Spleen (tissue), 11 donors: ENCODE data around the gene HP. TPM values are rescaled to one million over a fixed set of nuclear protein-coding genes. Genes with fewer than 3 reads are reported as not detected.

Experiments used
- DNase-seq: peaks from one replicate; pipeline ENCODE4 v3.0.0-alpha.2; 2020
- H3K27ac ChIP-seq, 8 donors: fragments of 200-600 bp; sonication (generic) in 7 of 8; 1 replicate in 4 of 8; 2 replicates in 4 of 8; pipeline versions ENCODE4 v1.5.0 to v1.8.0; 2016 to 2021; ENCODE audit warnings: inconsistent platforms in 4 of 8, mild to moderate bottlenecking in 4 of 8, moderate library complexity in 1 of 8
- H3K27me3 ChIP-seq, 7 donors: fragments of 200-600 bp; sonication (generic) in 6 of 7; replicated peaks in 1 of 7; 1 replicate in 4 of 7; 2 replicates in 3 of 7; pipeline versions ENCODE4 v1.5.0 to v1.8.0; 2016 to 2021; ENCODE audit warnings: inconsistent platforms in 3 of 7, mild to moderate bottlenecking in 1 of 7
- H3K36me3 ChIP-seq, 6 donors: fragments of 200-600 bp; sonication (generic) in 5 of 6; 1 replicate in 4 of 6; 2 replicates in 2 of 6; pipeline versions ENCODE4 v1.5.0 to v1.8.0; 2016 to 2021; ENCODE audit warnings: inconsistent platforms in 2 of 6
- H3K4me1 ChIP-seq, 6 donors: fragments of 200-600 bp; sonication (generic) in 5 of 6; 1 replicate in 3 of 6; 2 replicates in 3 of 6; pipeline versions ENCODE4 v1.5.0 to v1.8.0; 2016 to 2021; ENCODE audit warnings: inconsistent platforms in 3 of 6
- H3K4me3 ChIP-seq, 8 donors: fragments of 200-600 bp; sonication (generic) in 7 of 8; 1 replicate in 4 of 8; 2 replicates in 4 of 8; pipeline versions ENCODE4 v1.5.0 to v1.8.0; 2016 to 2021; ENCODE audit warnings: inconsistent platforms in 4 of 8, mild to moderate bottlenecking in 4 of 8, moderate library complexity in 2 of 8
- H3K9me3 ChIP-seq, 8 donors: fragments of 200-600 bp; sonication (generic) in 7 of 8; 1 replicate in 4 of 8; 2 replicates in 4 of 8; pipeline versions ENCODE4 v1.5.0 to v1.8.0; 2016 to 2021; ENCODE audit warnings: inconsistent platforms in 4 of 8
- CTCF ChIP-seq, 11 experiments: fragments of 200-600 bp in 7 of 11; fragments of 450-650 bp in 4 of 11; sonication (generic) in 4 of 11; IDR thresholded peaks in 8 of 11; conservative IDR thresholded peaks in 3 of 11; 1 replicate in 7 of 11; 2 replicates in 4 of 11; pipeline versions ENCODE4 v1.4.0 to v1.8.0; 2016 to 2021; ENCODE audit warnings: antibody characterized with exemption in 11 of 11, inconsistent platforms in 4 of 11, mild to moderate bottlenecking in 1 of 11
- POLR2A ChIP-seq, 3 donors: fragments of 450-650 bp; IDR thresholded peaks; one replicate each; pipeline ENCODE4 v1.5.1; 2017; ENCODE audit warnings: antibody characterized with exemption in 3 of 3, mild to moderate bottlenecking in 1 of 3
- POLR2AphosphoS5 ChIP-seq, 3 donors: sonication (generic); formaldehyde crosslinking; IDR thresholded peaks; one replicate each; pipeline ENCODE4 v1.5.1; 2017; ENCODE audit warnings: antibody characterized with exemption in 3 of 3
- WGBS, 5 donors: extraction: QIAGEN DNeasy Blood & Tissue Kit in 3 of 5; methylation state at CpG; one replicate each; pipeline versions ENCODE4 v1.1.5 to v1.1.7; 2013 to 2018; 5-methylcytosine and 5-hydroxymethylcytosine counted together
- intact Hi-C: fragments of 100-400 bp; cut with DNase I; formaldehyde crosslinking; loops from one replicate; pipeline ENCODE4 v1.15.0; 2023; ENCODE audit warnings: low total_unique reads
- polyA plus RNA-seq, 3 donors: library from polyadenylated mRNA; stranded (reverse); fragments of 200-250 nt; gene quantifications; one replicate each; pipeline ENCODE4 v1.2.1, GENCODE V29; 2013
- total RNA-seq, 7 donors: library from RNA; depleted of rRNA in 3 of 7; stranded (reverse); fragments of >200 nt in 3 of 7; fragmentation: NEBNext Ultra II Directional in 4 of 7; extraction: Animal tissue kit (Norgen Biotek cat#: 25700) in 4 of 7; gene quantifications; one replicate each; pipeline versions ENCODE4 v1.1.0 to v1.2.1, GENCODE V29; 2016 to 2021
- donor health status: healthy with polysubstance abuse.
- donor health status: DM: no; HTN: no; CAD: no; lungs with moderate emphysema.
- donor health status: DM: no; HTN: no; CAD: no.
- donor health status: Bipolar disorder and iron deficiency.
- donor health status: healthy.
- donor health status: DM: no; HTN: no; CAD: no.
- donor health status: DM: yes; HTN: yes; CAD: no.

Gene HP
- total and polyA plus RNA-seq, 10 donors, result 7.4 to 52.1 (median 15.2) TPM

DNA sequence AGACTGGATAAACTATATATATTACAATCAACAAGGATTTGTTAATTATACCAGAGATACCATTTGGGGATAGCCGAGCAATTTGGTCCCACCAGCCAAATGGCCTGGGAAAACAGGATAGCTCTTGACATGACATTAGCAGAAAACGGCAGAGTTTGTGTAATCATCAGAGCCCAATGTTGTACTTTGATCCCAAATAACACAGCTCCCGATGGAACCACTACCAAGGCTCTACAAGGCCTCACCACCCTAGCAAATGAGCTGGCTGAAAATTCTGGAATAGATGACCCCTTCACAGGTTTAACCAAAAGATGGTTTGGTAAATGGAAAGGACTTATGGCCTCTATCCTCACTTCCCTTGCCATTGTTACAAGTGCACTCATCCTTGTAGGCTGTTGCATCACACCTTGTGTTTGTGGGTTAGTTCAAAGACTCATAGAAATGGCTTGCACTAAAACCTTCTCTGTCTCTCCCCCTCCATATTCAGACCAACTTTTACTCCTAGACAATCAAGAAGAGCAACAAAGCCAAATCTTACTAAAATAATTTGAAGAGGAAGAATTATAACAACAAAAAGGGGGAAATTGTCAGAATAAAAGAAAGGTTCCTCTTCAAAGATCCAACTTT is 29.6 kb downstream of the HP start:
- H3K4me1 ChIP-seq, result no peaks in the 10 kb centered on the region
- H3K9me3 ChIP-seq, result peaks cover 0 to 17% (median 16%) of the 10 kb centered on the region in 8 donors
- WGBS, 5 donors, result 58 to 67% (median 65%) methylated on average over 3 of the region's 3 CpGs
- TF ChIP-seq CTCF (IDR thresholded peaks at IDR 0.05 in 8 of 11, conservative IDR thresholded peaks at IDR 0.05 in 3 of 11), result no peak
- TF ChIP-seq POLR2AphosphoS5 (IDR thresholded peaks at IDR 0.05), result no peak
- TF ChIP-seq POLR2A (IDR thresholded peaks at IDR 0.05), result no peak
- intact Hi-C loops, result no loop called here
- H3K27ac ChIP-seq, result no peak overlapping the region
- DNase-seq, result no peak
- H3K27me3 ChIP-seq, result no peaks in the 10 kb centered on the region
- no peak overlapping the region for H3K4me3 ChIP-seq
- peaks cover 0 to 51% (median 45%) of the 10 kb centered on the region in 6 donors for H3K36me3 ChIP-seq

DNA sequence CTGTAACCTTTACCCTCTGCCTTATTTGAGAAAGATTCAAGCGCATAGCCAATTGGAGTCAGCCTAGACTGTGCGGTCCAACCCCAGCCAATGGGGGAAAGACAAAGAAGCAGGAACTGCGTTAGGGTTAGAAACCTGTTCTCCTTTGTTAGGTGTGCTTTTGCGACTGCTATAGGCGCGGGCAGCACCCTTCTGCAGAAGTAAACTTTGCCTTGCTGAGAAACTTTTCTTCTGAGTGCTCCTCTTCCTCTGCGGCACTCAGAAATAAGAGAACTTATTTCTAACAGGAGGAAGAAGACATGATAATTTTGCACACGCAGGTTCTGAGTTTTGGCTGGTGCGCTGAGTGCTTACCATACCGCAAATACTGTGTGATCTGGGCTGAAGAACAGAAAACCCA is 30.1 kb downstream of the HP start:
- H3K4me1 ChIP-seq, result no peaks in the 10 kb centered on the region
- TF ChIP-seq POLR2A (IDR thresholded peaks at IDR 0.05) (no peak), POLR2AphosphoS5 (IDR thresholded peaks at IDR 0.05) (no peak), CTCF (IDR thresholded peaks at IDR 0.05 in 8 of 11, conservative IDR thresholded peaks at IDR 0.05 in 3 of 11) (no peak)
- no peak for DNase-seq
- 93 to 100% (median 98%) methylated on average over 10 of the region's 10 CpGs for WGBS, 5 donors
- no peaks in the 10 kb centered on the region for H3K27me3 ChIP-seq
- no peak overlapping the region for H3K4me3 ChIP-seq
- intact Hi-C loops, result no loop called here
- no peak overlapping the region for H3K27ac ChIP-seq
- peaks cover 0 to 17% (median 16%) of the 10 kb centered on the region in 8 donors for H3K9me3 ChIP-seq
- H3K36me3 ChIP-seq, result peaks cover 3 to 57% (median 50%) of the 10 kb centered on the region in 6 donors

- no peak overlapping the region for H3K4me3 ChIP-seq
- H3K27me3 ChIP-seq, result no peaks in the 10 kb centered on the region
- H3K4me1 ChIP-seq, result no peaks in the 10 kb centered on the region
- H3K9me3 ChIP-seq, result peaks cover 0 to 17% (median 16%) of the 10 kb centered on the region in 8 donors
- 81 to 93% (median 89%) methylated on average over 2 of the region's 2 CpGs for WGBS, 5 donors
- peaks cover 3 to 62% (median 56%) of the 10 kb centered on the region in 6 donors for H3K36me3 ChIP-seq
- H3K27ac ChIP-seq, result no peak overlapping the region
- no peak for DNase-seq
- TF ChIP-seq CTCF (IDR thresholded peaks at IDR 0.05 in 8 of 11, conservative IDR thresholded peaks at IDR 0.05 in 3 of 11) (no peak), POLR2A (IDR thresholded peaks at IDR 0.05) (no peak), POLR2AphosphoS5 (IDR thresholded peaks at IDR 0.05) (no peak)
- intact Hi-C loops, result no loop called here
These were observed 30.7 kb downstream of the HP start for GRCh38 chr16:72085002-72085401.

DNA sequence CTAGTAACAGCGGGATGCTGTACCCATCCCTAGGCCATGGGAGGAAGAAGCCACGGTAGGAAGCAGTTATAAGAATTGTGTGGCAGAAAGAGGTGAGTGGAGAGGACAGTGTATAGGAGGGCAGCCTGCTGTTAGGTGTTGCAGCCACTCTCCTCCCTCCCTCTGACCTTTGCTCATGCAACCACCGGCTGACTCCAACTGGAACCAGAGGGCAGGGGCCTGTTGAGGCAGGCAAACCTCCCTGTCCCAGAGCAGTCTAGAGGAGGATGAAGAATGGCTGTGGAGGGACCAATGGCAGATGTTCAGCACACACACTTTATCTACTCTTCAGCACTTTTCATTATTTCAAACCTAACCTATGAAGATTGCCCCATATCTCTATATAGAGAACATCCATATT is 36.9 kb downstream of the HP start:
- peaks cover 6 to 55% (median 42%) of the 10 kb centered on the region in 6 donors for H3K36me3 ChIP-seq
- TF ChIP-seq POLR2A (IDR thresholded peaks at IDR 0.05) (no peak), CTCF (IDR thresholded peaks at IDR 0.05 in 8 of 11, conservative IDR thresholded peaks at IDR 0.05 in 3 of 11) (no peak), POLR2AphosphoS5 (IDR thresholded peaks at IDR 0.05) (no peak)
- intact Hi-C loops, result loop anchor here (5.0 to 10.0 kb wide), 2 partner anchors 79 to 196 kb away; partner anchors contain the start of gene IST1
- no peaks in the 10 kb centered on the region for H3K9me3 ChIP-seq
- H3K4me1 ChIP-seq, result peaks cover 27 to 53% (median 39%) of the 10 kb centered on the region in 6 donors
- no peaks in the 10 kb centered on the region for H3K27me3 ChIP-seq
- 82 to 93% (median 85%) methylated on average over 3 of the region's 3 CpGs for WGBS, 5 donors
- H3K4me3 ChIP-seq, result no peak overlapping the region
- DNase-seq, result no peak
- no peak overlapping the region for H3K27ac ChIP-seq
